HG02798 (cell line): ENCODE results near the gene PTP4A2.

Source experiments
- ATAC-seq: cut with Tn5 transposase; IDR thresholded peaks from one replicate; pipeline ENCODE4 v1.9.1; 2021; ENCODE audit warnings: mild to moderate bottlenecking; ENCODE audit not compliant: unreplicated experiment, poor library complexity

PTP4A2 gene

GRCh38 chr1:31867546-31867945 is 70.6 kb downstream of the PTP4A2 start:
- no peak for ATAC-seq

GRCh38 chr1:31866450-31867032 is 71.6 kb downstream of the PTP4A2 start:
- ATAC-seq = no peak

- no peak for ATAC-seq
Measured at GRCh38 chr1:31865728-31866449, 72.3 kb downstream of the PTP4A2 start.

- no peak for ATAC-seq
Measured at GRCh38 chr1:31862071-31862470, 76.1 kb downstream of the PTP4A2 start.

GRCh38 chr1:31861346-31861745 is 76.8 kb downstream of the PTP4A2 start:
- no peak for ATAC-seq

GRCh38 chr1:31860581-31860980 is 77.6 kb downstream of the PTP4A2 start:
- no peak for ATAC-seq

- no peak for ATAC-seq
Measured at GRCh38 chr1:31859719-31860118, 78.4 kb downstream of the PTP4A2 start.

- no peak for ATAC-seq
Measured at GRCh38 chr1:31859044-31859443, 79.1 kb downstream of the PTP4A2 start.

- ATAC-seq = no peak
Measured at GRCh38 chr1:31857863-31858262, 80.3 kb downstream of the PTP4A2 start.
